HepG2 (cell line): ENCODE measurements around the gene ITPK1. TPM values are rescaled to one million over a fixed set of nuclear protein-coding genes. Genes with fewer than 3 reads are reported as not detected.
A peak's percentile ranks its signal among the peaks of the same experiment; 100 is the strongest.

Source experiments
- ATAC-seq: fragments of 200-7000 bp; cut with Tn5 transposase; 3 replicates; pipeline ENCODE4 v1.9.1; 2020; ENCODE audit warnings: mild to moderate bottlenecking, moderate library complexity
- BruUV-seq: library from RNA; stranded (reverse); fragments of 400-500 nt; replicated peaks from 2 replicates; lab custom pipeline; 2021; lab: Mats Ljungman, UMichigan
- CTCF ChIA-PET: fragments of 300-600 bp; formaldehyde crosslinking; extraction: SDS; loops from one replicate; lab custom pipeline; 2021; ENCODE audit warnings: low total read pairs, inconsistent platforms, low intra/inter-chr PET ratio; lab: Yijun Ruan, JAX
- POLR2A ChIA-PET: fragments of 350-600 bp; sonication (Branson Sonifier 250); formaldehyde crosslinking; loops from one replicate; lab custom pipeline; 2020; ENCODE audit warnings: antibody characterized with exemption, inconsistent platforms; lab: Yijun Ruan, JAX
- DNase-seq: peaks from one replicate; pipeline ENCODE4 v3.0.0-alpha.2; 2015; ENCODE audit warnings: low spot score
- FAIRE-seq: peaks from 3 replicates; lab custom pipeline; 2011; peaks lifted over from hg19 to GRCh38; lab: Jason Lieb, UNC
- H2AFZ ChIP-seq: one replicate; pipeline ENCODE4 v1.6.1; 2011; ENCODE audit warnings: low read length, inconsistent platforms
- H3K27ac ChIP-seq: fragments of 300-600 bp; 3 replicates; pipeline ENCODE4 v1.8.0; 2011; ENCODE audit warnings: mixed run types, mild to moderate bottlenecking, mixed read lengths, low read length, inconsistent platforms; ENCODE audit not compliant: insufficient read depth; ENCODE audit errors: extremely low read length
- H3K27me3 ChIP-seq, 2 experiments: fragments of 200-600 bp in 1 of 2; 2 replicates in 1 of 2; 3 replicates in 1 of 2; pipeline versions ENCODE4 v1.6.0 to v1.8.0; 2011; ENCODE audit warnings: low read length in 2 of 2, mild to moderate bottlenecking in 2 of 2, moderate library complexity in 2 of 2, inconsistent platforms in 1 of 2; ENCODE audit not compliant: insufficient read depth in 2 of 2, control insufficient read depth in 1 of 2
- H3K36me3 ChIP-seq, 2 experiments: fragments of 200-600 bp in 1 of 2; replicated peaks in 1 of 2; 2 replicates in 1 of 2; 3 replicates in 1 of 2; pipeline versions ENCODE4 v1.5.1 to v1.8.0; 2011; ENCODE audit warnings: low read length in 2 of 2, inconsistent platforms in 1 of 2; ENCODE audit not compliant: insufficient read depth in 2 of 2, control insufficient read depth in 1 of 2
- H3K4me1 ChIP-seq: 2 replicates; pipeline ENCODE4 v1.5.1; 2012; ENCODE audit warnings: low read length, inconsistent platforms; ENCODE audit not compliant: insufficient read depth
- H3K4me2 ChIP-seq: 2 replicates; pipeline ENCODE4 v1.6.0; 2011; ENCODE audit warnings: low read depth, low read length, inconsistent platforms
- H3K4me3 ChIP-seq, 3 experiments: fragments of 200-600 bp in 1 of 3; sonication (generic), shearing (Covaris generic) in 1 of 3; replicated peaks in 1 of 3; 2 replicates each; pipeline ENCODE4 v1.5.1; 2011 to 2016; ENCODE audit warnings: low read length in 3 of 3, inconsistent platforms in 2 of 3, low read depth in 2 of 3, mild to moderate bottlenecking in 2 of 3, control low read depth in 1 of 3, mixed read lengths in 1 of 3; ENCODE audit not compliant: insufficient read depth in 1 of 3
- H3K79me2 ChIP-seq: one replicate; pipeline ENCODE4 v1.6.1; 2011; ENCODE audit warnings: low read length, inconsistent platforms; ENCODE audit not compliant: insufficient read depth
- H3K9ac ChIP-seq: 2 replicates; pipeline ENCODE4 v1.6.0; 2011; ENCODE audit warnings: mild to moderate bottlenecking, low read depth, low read length, inconsistent platforms; ENCODE audit not compliant: insufficient read depth
- H3K9me3 ChIP-seq: 2 replicates; pipeline ENCODE4 v1.5.1; 2012; ENCODE audit warnings: mild to moderate bottlenecking, low read length
- H4K20me1 ChIP-seq: 2 replicates; pipeline ENCODE4 v1.6.0; 2011; ENCODE audit warnings: inconsistent platforms, mild to moderate bottlenecking, low read length, moderate library complexity; ENCODE audit not compliant: insufficient read depth
- TEF ChIP-seq: sonication (generic); formaldehyde crosslinking; IDR thresholded peaks from 2 replicates; pipeline ENCODE4 v1.5.0; 2020; ENCODE audit warnings: missing genetic modification reagents
- ZMAT3 ChIP-seq: sonication (generic); formaldehyde crosslinking; conservative IDR thresholded peaks from 2 replicates; pipeline ENCODE4 v1.7.0; 2021; ENCODE audit warnings: missing genetic modification reagents
- ZMYM2 ChIP-seq: sonication (generic); formaldehyde crosslinking; IDR thresholded peaks from 2 replicates; pipeline ENCODE4 v1.8.0; 2022; ENCODE audit warnings: mild to moderate bottlenecking, missing genetic modification reagents
- ZNF24 ChIP-seq: fragments of 450-650 bp; IDR thresholded peaks from 2 replicates; pipeline ENCODE4 v1.6.1; 2017; ENCODE audit warnings: antibody characterized with exemption, mild to moderate bottlenecking
- WGBS: methylation state at CpG from one replicate; pipeline ENCODE4 v1.1.6; 2017; ENCODE audit warnings: low lambda C conversion rate; 5-methylcytosine and 5-hydroxymethylcytosine counted together
- in situ Hi-C: cut with HindIII; loops from 2 replicates; pipeline ENCODE4 v1.10.0; 2017; ENCODE audit warnings: low pct_unique_long_range_greater_than_20kb; ENCODE audit not compliant: extremely low pct_ligation_motif_present
- intact Hi-C: fragments of 100-400 bp; cut with micrococcal nuclease; formaldehyde crosslinking; loops from one replicate; pipeline ENCODE4 v1.10.0; 2022; ENCODE audit not compliant: unreplicated experiment
- polyA plus RNA-seq, 8 experiments: library from polyadenylated mRNA; depleted of rRNA in 3 of 8; stranded (reverse) in 7 of 8; unstranded in 1 of 8; fragments of >200 nt; fragmentation: Illumina TruSeq in 4 of 8; extraction: Trizol in 4 of 8; gene quantifications; 2 replicates each; pipeline versions ENCODE4 v1.2.1 to v1.2.3, GENCODE V29; 2011 to 2016; ENCODE audit warnings: low read depth in 4 of 8, missing spikeins in 1 of 8, mixed read lengths in 1 of 8; ENCODE audit not compliant: insufficient read depth in 1 of 8
- total RNA-seq, 5 experiments: library from RNA; depleted of rRNA; stranded (reverse); fragments of >200 nt; fragmentation: Illumina TruSeq; extraction: Trizol; gene quantifications; 2 replicates each; pipeline ENCODE4 v1.2.3, GENCODE V29; 2016; ENCODE audit warnings: low read depth in 1 of 5

ITPK1 gene
- total and polyA plus RNA-seq, 2 of the 13 experiments (the other 11 are each of a cell fraction or from before 2014, with no cell fraction given): 20.5 to 47.5 TPM

- H3K27me3 ChIP-seq: no peaks in the 10 kb centered on the region
- no peak overlapping the region for H3K27ac ChIP-seq
- no peak overlapping the region for H3K9ac ChIP-seq
- no peak overlapping the region for H2AFZ ChIP-seq
- no TSS peak for BruUV-seq
- 76% methylated on average over 7 of the region's 8 CpGs for WGBS
- TF ChIP-seq ZMYM2 (CRISPR knock-in tag): no peak
- peak; percentile 60; the same call in 1 of the 2 replicates for TF ChIP-seq ZNF24
- H3K4me2 ChIP-seq: no peak overlapping the region
- FAIRE-seq (no peak), ATAC-seq (no peak), DNase-seq (no peak)
- no peaks in the 10 kb centered on the region for H3K36me3 ChIP-seq
- intact Hi-C loops (loop anchor here (10.0 kb wide), 1 partner anchor 85 kb away; the partner anchor contains the start of gene ITPK1), in situ Hi-C loops (no loop called here)
- ChIA-PET POLR2A (no interaction called here), CTCF (no interaction called here)
- peaks cover 49% of the 10 kb centered on the region for H3K4me1 ChIP-seq
- H4K20me1 ChIP-seq: no peaks in the 10 kb centered on the region
- no peak overlapping the region for H3K4me3 ChIP-seq
- H3K9me3 ChIP-seq: no peaks in the 10 kb centered on the region
- H3K79me2 ChIP-seq: no peaks in the 10 kb centered on the region
Measured at GRCh38 chr14:93029911-93030508, 85.7 kb downstream of the ITPK1 start.

- BruUV-seq: no TSS peak
- Histone ChIP-seq H2AFZ (no peak overlapping the region), H3K27ac (no peak overlapping the region), H3K4me1 (peaks cover 43% of the 10 kb centered on the region), H3K36me3 (no peaks in the 10 kb centered on the region), H3K9me3 (no peaks in the 10 kb centered on the region), H3K9ac (no peak overlapping the region), H3K4me2 (no peak overlapping the region), H3K4me3 (no peak overlapping the region), H3K27me3 (no peaks in the 10 kb centered on the region), H3K79me2 (no peaks in the 10 kb centered on the region), H4K20me1 (no peaks in the 10 kb centered on the region)
- in situ Hi-C loops: no loop called here
- intact Hi-C loops: no loop called here
- no peak for ATAC-seq
- TF ChIP-seq ZMAT3 (CRISPR knock-in tag): no peak
- no peak for TF ChIP-seq TEF
- 93% methylated on average over 3 of the region's 5 CpGs for WGBS
- no peak for DNase-seq
- POLR2A ChIA-PET: no interaction called here
- CTCF ChIA-PET: no interaction called here
- FAIRE-seq: no peak
Measured at GRCh38 chr14:93029417-93029816, 86.3 kb downstream of the ITPK1 start.
